ENCODE measurements around the gene KCNK4.
A peak's percentile ranks its signal among the peaks of the same experiment; 100 is the strongest.

KCNK4 gene

DNA sequence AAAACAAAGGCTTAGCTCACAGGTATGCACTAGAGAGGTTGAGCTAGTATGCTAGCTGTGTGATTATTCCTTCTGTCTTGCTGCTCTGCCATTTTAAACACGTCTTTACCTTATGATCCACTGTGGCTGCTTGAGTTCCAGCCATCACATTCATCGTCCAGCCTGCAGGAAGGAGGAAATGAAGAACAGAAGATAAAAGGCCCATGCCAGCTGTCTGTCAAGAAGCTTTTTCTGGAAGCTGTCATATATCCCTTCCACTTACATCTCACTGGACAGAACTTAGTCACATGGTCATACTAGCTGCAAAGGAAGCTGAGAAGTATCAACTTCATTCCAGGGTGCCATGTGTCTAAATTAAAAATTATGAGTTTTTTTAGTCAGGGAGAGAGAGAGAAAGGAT lies 36.3 kb downstream of the KCNK4 start:
- H3K9me3 Mint-ChIP-seq, result no peaks in the 10 kb centered on the region
- no peak for DNase-seq
- H3K4me3 Mint-ChIP-seq, result no peak overlapping the region
- peaks cover 33% of the 10 kb centered on the region for H3K4me1 Mint-ChIP-seq
- H3K36me3 Mint-ChIP-seq (ENCODE audit: low read depth), result no peaks in the 10 kb centered on the region
- TF ChIP-seq, protein P1, sequence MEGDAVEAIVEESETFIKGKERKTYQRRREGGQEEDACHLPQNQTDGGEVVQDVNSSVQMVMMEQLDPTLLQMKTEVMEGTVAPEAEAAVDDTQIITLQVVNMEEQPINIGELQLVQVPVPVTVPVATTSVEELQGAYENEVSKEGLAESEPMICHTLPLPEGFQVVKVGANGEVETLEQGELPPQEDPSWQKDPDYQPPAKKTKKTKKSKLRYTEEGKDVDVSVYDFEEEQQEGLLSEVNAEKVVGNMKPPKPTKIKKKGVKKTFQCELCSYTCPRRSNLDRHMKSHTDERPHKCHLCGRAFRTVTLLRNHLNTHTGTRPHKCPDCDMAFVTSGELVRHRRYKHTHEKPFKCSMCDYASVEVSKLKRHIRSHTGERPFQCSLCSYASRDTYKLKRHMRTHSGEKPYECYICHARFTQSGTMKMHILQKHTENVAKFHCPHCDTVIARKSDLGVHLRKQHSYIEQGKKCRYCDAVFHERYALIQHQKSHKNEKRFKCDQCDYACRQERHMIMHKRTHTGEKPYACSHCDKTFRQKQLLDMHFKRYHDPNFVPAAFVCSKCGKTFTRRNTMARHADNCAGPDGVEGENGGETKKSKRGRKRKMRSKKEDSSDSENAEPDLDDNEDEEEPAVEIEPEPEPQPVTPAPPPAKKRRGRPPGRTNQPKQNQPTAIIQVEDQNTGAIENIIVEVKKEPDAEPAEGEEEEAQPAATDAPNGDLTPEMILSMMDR (IDR thresholded peaks at IDR 0.05), result no peak
- no peak overlapping the region for H3K27ac Mint-ChIP-seq
- H3K27me3 Mint-ChIP-seq (ENCODE audit: low read depth, poor library complexity), result peaks cover 3% of the 10 kb centered on the region

DNA sequence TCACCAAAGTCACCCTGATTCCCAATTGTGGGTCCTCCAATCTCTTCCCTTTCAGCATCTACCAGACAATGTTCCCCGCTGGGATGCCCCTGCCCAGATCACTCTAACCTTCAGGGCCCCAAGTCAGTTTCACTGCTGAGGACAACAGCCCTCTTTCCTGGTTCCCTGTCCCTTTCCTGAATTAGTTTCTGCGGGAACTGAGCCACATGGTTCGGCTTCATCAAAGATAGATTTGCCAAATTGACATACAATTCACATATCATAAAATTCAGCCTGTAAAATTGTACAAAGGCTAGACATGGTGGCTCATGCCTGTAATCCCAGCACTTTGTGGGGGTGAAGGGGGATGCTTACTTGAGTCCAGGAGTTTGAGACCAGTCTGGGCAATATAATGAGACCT lies 36.9 kb downstream of the KCNK4 start:
- DNase-seq, result no peak
- TF ChIP-seq, protein P1 (IDR thresholded peaks at IDR 0.05), result no peak
- no peaks in the 10 kb centered on the region for H3K36me3 Mint-ChIP-seq (ENCODE audit: low read depth)
- no peak overlapping the region for H3K4me3 Mint-ChIP-seq
- no peaks in the 10 kb centered on the region for H3K9me3 Mint-ChIP-seq
- peaks cover 7% of the 10 kb centered on the region for H3K27me3 Mint-ChIP-seq (ENCODE audit: low read depth, poor library complexity)
- peaks cover 29% of the 10 kb centered on the region for H3K4me1 Mint-ChIP-seq
- H3K27ac Mint-ChIP-seq, result peak overlapping the region; percentile 47

DNA sequence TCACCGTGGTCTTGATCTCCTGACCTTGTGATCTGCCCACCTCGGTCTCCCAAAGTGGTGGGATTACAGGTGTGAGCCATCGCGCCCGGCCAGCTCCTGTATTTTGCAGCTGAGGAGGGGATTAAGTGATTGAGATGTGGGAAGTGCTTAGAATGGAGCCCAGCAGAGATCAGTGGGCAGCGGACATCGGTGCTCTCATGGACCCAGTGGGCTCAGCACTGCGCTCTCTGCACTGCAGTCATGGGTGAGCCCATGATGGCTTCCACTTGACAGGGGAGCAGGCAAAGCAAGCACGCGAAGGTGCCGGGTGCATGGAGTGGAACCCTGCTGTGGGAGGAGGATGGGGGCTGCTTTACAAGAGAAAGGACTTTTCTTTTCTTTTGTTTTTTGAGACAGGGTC lies 39.8 kb downstream of the KCNK4 start:
- TF ChIP-seq, protein P1 (IDR thresholded peaks at IDR 0.05), result no peak

DNA sequence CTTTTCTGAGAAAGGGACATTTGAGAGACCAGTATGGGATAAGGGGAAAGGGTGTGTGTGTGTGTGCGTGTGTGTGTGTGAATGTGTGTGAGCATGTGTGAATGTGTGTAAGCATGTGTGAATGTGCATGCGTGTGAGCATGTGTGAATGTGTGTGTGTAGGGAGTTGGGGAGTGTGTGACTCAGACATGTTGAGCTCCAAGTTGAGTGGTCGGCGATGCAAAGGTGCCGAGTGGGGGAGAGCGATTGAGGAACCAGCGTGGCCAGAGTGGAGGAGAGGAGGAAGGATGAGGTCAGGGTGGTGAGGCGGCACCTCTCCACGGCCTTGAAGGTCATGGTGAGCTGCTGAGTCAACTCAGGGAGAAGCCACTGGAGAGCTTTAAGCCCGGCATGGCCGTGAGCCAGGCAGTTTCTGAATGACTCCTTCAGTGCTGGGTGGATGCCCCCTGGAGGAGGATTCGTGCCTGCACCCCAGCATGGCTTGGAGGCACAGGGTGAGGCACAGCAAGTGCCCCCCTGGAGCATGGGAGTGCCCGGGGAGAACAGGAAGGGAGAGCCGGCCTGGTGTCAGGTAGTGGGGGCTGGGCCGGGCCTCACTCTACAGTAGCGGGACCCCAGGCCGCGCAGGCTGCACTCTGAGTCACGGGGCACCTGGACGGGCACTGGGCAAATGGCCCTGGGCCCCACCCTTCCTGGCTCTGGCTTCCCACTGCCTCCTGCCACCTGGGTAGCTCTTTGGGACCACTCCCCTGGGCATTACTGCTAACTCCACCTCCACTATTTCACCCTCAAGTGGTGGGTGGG lies 40.7 kb downstream of the KCNK4 start:
- peaks cover 9% of the 10 kb centered on the region for H3K27me3 Mint-ChIP-seq (ENCODE audit: low read depth, poor library complexity)

More for the DNA sequence above, 39.8 kb downstream of the KCNK4 start:
- no peaks in the 10 kb centered on the region for H3K36me3 Mint-ChIP-seq (ENCODE audit: low read depth)
- no peak for DNase-seq
- H3K9me3 Mint-ChIP-seq, result no peaks in the 10 kb centered on the region
- peaks cover 9% of the 10 kb centered on the region for H3K27me3 Mint-ChIP-seq (ENCODE audit: low read depth, poor library complexity)
- no peak overlapping the region for H3K4me3 Mint-ChIP-seq
- H3K27ac Mint-ChIP-seq, result no peak overlapping the region
- H3K4me1 Mint-ChIP-seq, result peaks cover 28% of the 10 kb centered on the region

DNA sequence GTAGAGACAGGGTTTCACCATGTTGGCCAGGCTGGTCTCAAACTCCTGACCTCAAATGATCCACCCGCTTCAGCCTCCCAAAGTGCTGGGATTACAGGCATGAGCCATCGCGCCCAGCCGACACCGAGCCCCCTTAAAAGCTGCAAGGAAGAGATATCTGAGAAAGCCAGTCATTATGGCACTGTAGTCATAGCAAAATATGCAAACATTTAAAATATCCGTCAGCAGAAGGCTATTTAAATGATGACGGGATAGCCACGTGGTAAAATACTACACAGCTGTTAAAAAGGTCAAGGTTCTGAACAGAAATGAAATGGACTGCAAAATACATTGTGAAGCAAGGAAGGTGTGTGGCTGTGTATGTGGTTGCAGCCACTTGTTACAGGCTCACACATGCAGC lies 42.5 kb downstream of the KCNK4 start:
- no peak for DNase-seq
- H3K4me3 Mint-ChIP-seq, result no peak overlapping the region
- TF ChIP-seq, protein P1 (IDR thresholded peaks at IDR 0.05), result no peak
- no peaks in the 10 kb centered on the region for H3K9me3 Mint-ChIP-seq
- H3K4me1 Mint-ChIP-seq, result peaks cover 43% of the 10 kb centered on the region
- peaks cover 9% of the 10 kb centered on the region for H3K27me3 Mint-ChIP-seq (ENCODE audit: low read depth, poor library complexity)
- no peaks in the 10 kb centered on the region for H3K36me3 Mint-ChIP-seq (ENCODE audit: low read depth)
- H3K27ac Mint-ChIP-seq, result no peak overlapping the region

More for the DNA sequence above, 40.7 kb downstream of the KCNK4 start:
- DNase-seq, result no peak
- Mint-ChIP-seq H3K27ac (no peak overlapping the region), H3K9me3 (no peaks in the 10 kb centered on the region), H3K4me1 (peaks cover 35% of the 10 kb centered on the region), H3K36me3 (ENCODE audit: low read depth) (no peaks in the 10 kb centered on the region), H3K4me3 (no peak overlapping the region)
- TF ChIP-seq, protein P1 (IDR thresholded peaks at IDR 0.05), result peak; percentile 13
